Pancreas (tissue), 10 donors: ENCODE data around the gene BCL7A. TPM values are rescaled to one million over a fixed set of nuclear protein-coding genes. Genes with fewer than 3 reads are reported as not detected.

Experiments used
- ATAC-seq, 4 donors: fragments of 200-7000 bp; cut with Tn5 transposase; one replicate each; pipeline versions ENCODE4 v1.8.0 to v1.9.1; 2020; ENCODE audit warnings: mild to moderate bottlenecking in 4 of 4, moderate library complexity in 4 of 4
- DNase-seq, 6 donors: peaks; one replicate each; pipeline ENCODE4 v3.0.0-alpha.2; 2020
- FAIRE-seq: peaks from 2 replicates; lab custom pipeline; 2012; peaks lifted over from hg19 to GRCh38; lab: Jason Lieb, UNC
- H3K27ac ChIP-seq, 4 donors: fragments of 200-600 bp; sonication (generic); 1 replicate in 3 of 4; 2 replicates in 1 of 4; pipeline versions ENCODE4 v1.5.0 to v1.8.0; 2020
- H3K27me3 ChIP-seq, 4 donors: fragments of 200-600 bp; one replicate each; pipeline ENCODE4 v1.8.0; 2021
- H3K36me3 ChIP-seq, 3 donors: fragments of 200-600 bp; sonication (generic) in 1 of 3; one replicate each; pipeline versions ENCODE4 v1.5.0 to v1.8.0; 2020 to 2021
- H3K4me1 ChIP-seq, 3 donors: fragments of 200-600 bp; one replicate each; pipeline ENCODE4 v1.8.0; 2021
- H3K4me3 ChIP-seq, 4 donors: fragments of 200-600 bp; sonication (generic) in 2 of 4; one replicate each; pipeline versions ENCODE4 v1.5.0 to v1.8.0; 2020 to 2021
- H3K9me3 ChIP-seq, 4 donors: fragments of 200-600 bp; one replicate each; pipeline ENCODE4 v1.8.0; 2021
- CTCF ChIP-seq, 4 donors: fragments of 200-600 bp; sonication (generic) in 3 of 4; IDR thresholded peaks; one replicate each; pipeline versions ENCODE4 v1.5.0 to v1.8.0; 2021; ENCODE audit warnings: antibody characterized with exemption in 4 of 4
- WGBS, 2 donors: extraction: QIAGEN DNeasy Blood & Tissue Kit; methylation state at CpG; one replicate each; pipeline ENCODE4 v1.1.7; 2013; 5-methylcytosine and 5-hydroxymethylcytosine counted together
- intact Hi-C, 3 donors: fragments of 100-400 bp; cut with DNase I; formaldehyde crosslinking; loops; one replicate each; pipeline versions ENCODE4 v1.11.1 to v1.14.2; 2022
- polyA plus RNA-seq, 2 donors: library from polyadenylated mRNA; stranded (reverse); fragments of 200-250 nt; gene quantifications; one replicate each; pipeline ENCODE4 v1.2.3, GENCODE V29; 2013
- total RNA-seq, 6 donors: library from RNA; stranded (reverse); fragmentation: NEBNext Ultra II Directional in 4 of 6; extraction: Animal tissue kit (Norgen Biotek cat#: 25700) in 4 of 6; gene quantifications; one replicate each; pipeline versions ENCODE4 v1.2.1 to v1.2.4, GENCODE V29; 2021 to 2023
- donor health status: healthy with polysubstance abuse.
- donor health status: DM: no; HTN: no; CAD: no; lungs with moderate emphysema.
- donor health status: DM: no; HTN: no; CAD: no.
- donor health status: control.
- donor health status: control.
- donor health status: Bipolar disorder and iron deficiency.
- donor health status: DM: yes; HTN: yes; CAD: no.
- donor health status: DM: no; HTN: no; CAD: no.
- donor health status: DM: no; HTN: no; CAD: no.
- donor health status: DM: yes; HTN: yes; CAD: no.

Gene BCL7A
- total and polyA plus RNA-seq, 8 donors, result 6.9 to 13.4 (median 9.0) TPM

- Histone ChIP-seq H3K27me3 (no peaks in the 10 kb centered on the region), H3K4me3 (no peak overlapping the region), H3K9me3 (no peaks in the 10 kb centered on the region), H3K4me1 (no peaks in the 10 kb centered on the region), H3K27ac (no peak overlapping the region), H3K36me3 (no peaks in the 10 kb centered on the region)
- no peak for TF ChIP-seq CTCF (IDR thresholded peaks at IDR 0.05)
- ATAC-seq (no peak), DNase-seq (no peak), FAIRE-seq (no peak)
- intact Hi-C loops, result no loop called here
- WGBS, 2 donors, result 89 to 90% methylated on average over 17 of the region's 17 CpGs
These were observed 20.0 kb upstream of the BCL7A start for GRCh38 chr12:122001466-122002209.

- peak in 1 of 4 donors; percentile 20 for ATAC-seq
These were observed 17.8 kb upstream of the BCL7A start for GRCh38 chr12:122003651-122004611.

GRCh38 chr12:122004633-122005071, 17.0 kb upstream of the BCL7A start:
- ATAC-seq, result no peak
- FAIRE-seq, result no peak
- intact Hi-C loops, result no loop called here
- no peaks in the 10 kb centered on the region for H3K27me3 ChIP-seq
- DNase-seq, result no peak
- H3K9me3 ChIP-seq, result no peaks in the 10 kb centered on the region
- no peak for TF ChIP-seq CTCF (IDR thresholded peaks at IDR 0.05)
- H3K4me3 ChIP-seq, result no peak overlapping the region
- no peaks in the 10 kb centered on the region for H3K4me1 ChIP-seq
- H3K36me3 ChIP-seq, result no peaks in the 10 kb centered on the region
- 41 to 44% methylated on average over 12 of the region's 12 CpGs for WGBS, 2 donors
- no peak overlapping the region for H3K27ac ChIP-seq

More at GRCh38 chr12:122003651-122004611, 17.8 kb upstream of the BCL7A start:
- H3K4me1 ChIP-seq, result no peaks in the 10 kb centered on the region
- TF ChIP-seq CTCF (IDR thresholded peaks at IDR 0.05), result no peak
- H3K9me3 ChIP-seq, result no peaks in the 10 kb centered on the region
- 76 to 81% methylated on average over 28 of the region's 28 CpGs for WGBS, 2 donors
- FAIRE-seq (no peak), DNase-seq (no peak)
- no peak overlapping the region for H3K4me3 ChIP-seq
- no peak overlapping the region for H3K27ac ChIP-seq
- intact Hi-C loops, result no loop called here
- H3K27me3 ChIP-seq, result no peaks in the 10 kb centered on the region
- no peaks in the 10 kb centered on the region for H3K36me3 ChIP-seq

GRCh38 chr12:122005252-122005776, 16.4 kb upstream of the BCL7A start:
- Histone ChIP-seq H3K27ac (no peak overlapping the region), H3K9me3 (no peaks in the 10 kb centered on the region), H3K4me1 (no peaks in the 10 kb centered on the region), H3K36me3 (no peaks in the 10 kb centered on the region), H3K27me3 (no peaks in the 10 kb centered on the region), H3K4me3 (no peak overlapping the region)
- ATAC-seq, result no peak
- no peak for FAIRE-seq
- intact Hi-C loops, result no loop called here
- 74 to 82% methylated on average over 11 of the region's 11 CpGs for WGBS, 2 donors
- TF ChIP-seq CTCF (IDR thresholded peaks at IDR 0.05), result no peak
- DNase-seq, result no peak
